ENCODE results near the gene ZNF366. TPM values are rescaled to one million over a fixed set of nuclear protein-coding genes. Genes with fewer than 3 reads are reported as not detected.
"Not testable (repeated sequence)": the region's sequence is repeated elsewhere in the genome, so short reads cannot be mapped to it uniquely, and the experiment has no call there.

Gene ZNF366
- total RNA-seq, 1 experiment from 2014 or later = 0.12 TPM

GRCh38 chr5:72412283-72413055 lies 94.7 kb downstream of the ZNF366 start:
- Histone ChIP-seq H3K36me3 (no peaks in the 10 kb centered on the region), H3K27ac (no peak overlapping the region), H3K4me1 (peaks cover 19% of the 10 kb centered on the region), H3K9me3 (replicated peaks) (0 out of 2 replicates have a peak, but pooled peaks cover 3% of the 10 kb centered on the region), H3K4me3 (no peak overlapping the region), H3K27me3 (no peaks in the 10 kb centered on the region)
- no peak for DNase-seq

DNA sequence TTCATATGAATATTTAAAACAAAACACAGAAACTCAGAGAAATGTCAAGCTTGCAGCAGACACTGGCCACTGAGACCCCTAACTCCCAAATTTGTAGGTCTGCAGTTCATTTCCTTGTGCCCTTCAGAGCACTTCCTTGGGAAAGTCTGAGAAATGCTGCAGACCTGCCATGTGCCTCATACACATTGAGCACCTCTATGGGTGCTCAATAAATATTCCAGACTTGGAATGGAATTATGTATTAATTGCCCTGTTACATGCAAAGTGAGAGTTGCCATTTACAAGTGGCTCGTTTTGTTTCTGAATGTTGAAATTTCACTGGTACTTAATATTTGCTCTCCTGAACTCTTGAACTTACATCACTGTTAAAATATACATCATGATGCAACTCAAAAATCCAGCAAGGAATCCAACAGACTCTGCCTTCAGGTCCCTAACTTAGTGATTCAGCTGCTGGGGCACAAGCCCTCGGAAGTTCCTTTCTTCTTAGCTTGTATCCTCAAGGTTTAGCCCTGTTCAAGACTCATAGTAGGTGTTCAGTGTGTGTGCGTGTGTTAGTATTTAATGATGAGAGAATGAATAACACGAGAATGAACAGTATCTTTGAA lies 96.4 kb downstream of the ZNF366 start:
- DNase-seq = no peak
- peaks cover 20% of the 10 kb centered on the region for H3K4me1 ChIP-seq
- no peaks in the 10 kb centered on the region for H3K27me3 ChIP-seq
- no peaks in the 10 kb centered on the region for H3K36me3 ChIP-seq
- H3K27ac ChIP-seq = no peak overlapping the region
- H3K4me3 ChIP-seq = no peak overlapping the region
- 0 out of 2 replicates have a peak, but pooled peaks cover 3% of the 10 kb centered on the region for H3K9me3 ChIP-seq (replicated peaks)

GRCh38 chr5:72408603-72409002 lies 98.6 kb downstream of the ZNF366 start:
- Histone ChIP-seq H3K9me3 (replicated peaks) (peaks cover 3% of the 10 kb centered on the region), H3K36me3 (no peaks in the 10 kb centered on the region), H3K4me1 (peaks cover 20% of the 10 kb centered on the region), H3K4me3 (no peak overlapping the region), H3K27me3 (no peaks in the 10 kb centered on the region), H3K27ac (peak overlapping the region; percentile 70)
- DNase-seq = no peak

DNA sequence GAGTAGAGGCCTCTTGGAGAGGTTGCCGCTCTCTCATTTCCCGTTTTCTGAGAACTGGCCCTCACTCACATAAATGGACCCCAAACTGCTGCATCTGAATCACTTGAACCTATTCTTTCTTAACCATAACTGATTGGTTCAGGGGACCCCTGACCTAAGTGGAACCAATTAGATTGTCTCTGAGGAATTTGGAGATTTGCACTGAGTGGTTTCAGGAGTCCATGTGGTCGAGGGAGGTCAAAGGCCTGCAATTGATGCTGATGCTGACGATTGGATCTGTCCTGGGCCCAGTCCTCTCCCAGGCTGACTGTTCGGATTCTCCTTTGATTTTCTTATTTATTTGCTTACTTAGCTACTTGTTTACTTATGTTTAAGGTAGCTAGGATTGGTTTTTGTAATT lies 99.1 kb downstream of the ZNF366 start:
- H3K36me3 ChIP-seq = no peaks in the 10 kb centered on the region

GRCh38 chr5:72407541-72407940 lies 99.7 kb downstream of the ZNF366 start:
- peaks cover 4% of the 10 kb centered on the region for H3K9me3 ChIP-seq (replicated peaks)
- H3K4me3 ChIP-seq = no peak overlapping the region
- H3K4me1 ChIP-seq = peaks cover 22% of the 10 kb centered on the region
- H3K27ac ChIP-seq = peak overlapping the region; percentile 70
- no peaks in the 10 kb centered on the region for H3K27me3 ChIP-seq
- no peaks in the 10 kb centered on the region for H3K36me3 ChIP-seq
- no peak for DNase-seq

More for the DNA sequence above, 99.1 kb downstream of the ZNF366 start:
- H3K4me1 ChIP-seq = peaks cover 20% of the 10 kb centered on the region
- peak; percentile 63 to 76 for DNase-seq
- H3K9me3 ChIP-seq (replicated peaks) = peaks cover 4% of the 10 kb centered on the region
- no peaks in the 10 kb centered on the region for H3K27me3 ChIP-seq
- peak overlapping the region; percentile 70 for H3K27ac ChIP-seq
- H3K4me3 ChIP-seq = no peak overlapping the region

DNA sequence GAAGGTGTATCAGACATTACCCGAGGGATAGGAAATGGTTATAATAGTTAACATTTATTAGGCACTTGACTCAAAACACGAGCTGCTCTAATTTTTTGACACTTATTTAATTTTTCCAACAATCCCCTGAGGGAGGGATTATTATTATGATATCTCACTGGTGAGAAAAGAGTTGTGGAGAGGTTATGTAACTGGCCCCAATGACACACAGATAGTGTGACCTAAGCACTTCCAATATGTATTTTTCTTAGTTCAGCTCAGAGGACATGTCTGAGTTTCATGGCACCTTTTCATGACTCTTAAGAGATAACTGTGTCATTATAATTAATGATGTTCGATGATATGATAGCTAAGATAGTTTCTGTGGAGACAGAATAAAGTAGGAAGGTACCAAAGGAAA lies 100.1 kb downstream of the ZNF366 start:
- Histone ChIP-seq H3K27me3 (no peaks in the 10 kb centered on the region), H3K4me1 (peaks cover 25% of the 10 kb centered on the region), H3K36me3 (no peaks in the 10 kb centered on the region), H3K9me3 (replicated peaks) (peaks cover 4% of the 10 kb centered on the region), H3K27ac (peak overlapping the region; percentile 70; the same call in 1 of the 2 replicates), H3K4me3 (no peak overlapping the region)
- no peak for DNase-seq

- H3K27ac ChIP-seq, H3K36me3 ChIP-seq, H3K4me3 ChIP-seq, DNase-seq, H3K27me3 ChIP-seq: not testable (repeated sequence)
- H3K9me3 ChIP-seq (replicated peaks) = peaks cover 17% of the 10 kb centered on the region
- peaks cover 25% of the 10 kb centered on the region for H3K4me1 ChIP-seq
Observed at GRCh38 chr5:72404771-72405170, 102.4 kb downstream of the ZNF366 start.

DNA sequence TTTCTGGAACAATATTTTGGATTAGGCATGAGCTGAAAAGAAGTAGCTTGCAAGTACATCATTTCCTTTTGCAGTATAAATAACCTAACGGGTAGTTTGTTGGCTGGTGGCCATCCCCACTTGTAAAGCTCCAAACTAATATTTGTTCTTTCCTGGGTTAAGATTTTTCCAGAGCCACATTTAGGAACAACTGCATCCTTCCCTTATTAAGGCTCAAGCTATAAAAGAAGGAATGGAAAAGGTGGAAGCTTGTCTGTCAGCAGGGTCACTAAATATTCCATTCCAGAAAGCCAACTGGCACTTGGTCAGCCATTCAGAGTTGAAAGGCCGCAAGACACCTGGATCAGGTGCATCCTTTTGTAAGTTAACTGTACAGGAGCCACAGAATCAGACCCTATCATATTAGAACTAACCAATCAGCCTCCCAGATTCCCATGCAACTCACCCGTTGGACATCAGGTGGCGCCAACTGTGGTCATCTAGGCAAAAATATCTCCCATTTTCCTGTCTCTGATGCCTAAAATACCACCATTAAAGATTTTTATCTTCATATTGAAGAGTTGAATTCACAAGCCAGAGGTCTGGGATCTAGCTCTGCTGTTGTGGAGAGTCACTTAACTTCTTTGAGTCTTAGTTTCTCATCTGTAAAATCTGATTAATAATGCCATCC lies 104.1 kb downstream of the ZNF366 start:
- Histone ChIP-seq H3K9me3 (replicated peaks) (peaks cover 17% of the 10 kb centered on the region), H3K4me1 (peaks cover 12% of the 10 kb centered on the region), H3K36me3 (no peaks in the 10 kb centered on the region), H3K27me3 (no peaks in the 10 kb centered on the region), H3K4me3 (no peak overlapping the region), H3K27ac (no peak overlapping the region)
- DNase-seq = peak in 1 of 2 experiments; percentile 43

DNA sequence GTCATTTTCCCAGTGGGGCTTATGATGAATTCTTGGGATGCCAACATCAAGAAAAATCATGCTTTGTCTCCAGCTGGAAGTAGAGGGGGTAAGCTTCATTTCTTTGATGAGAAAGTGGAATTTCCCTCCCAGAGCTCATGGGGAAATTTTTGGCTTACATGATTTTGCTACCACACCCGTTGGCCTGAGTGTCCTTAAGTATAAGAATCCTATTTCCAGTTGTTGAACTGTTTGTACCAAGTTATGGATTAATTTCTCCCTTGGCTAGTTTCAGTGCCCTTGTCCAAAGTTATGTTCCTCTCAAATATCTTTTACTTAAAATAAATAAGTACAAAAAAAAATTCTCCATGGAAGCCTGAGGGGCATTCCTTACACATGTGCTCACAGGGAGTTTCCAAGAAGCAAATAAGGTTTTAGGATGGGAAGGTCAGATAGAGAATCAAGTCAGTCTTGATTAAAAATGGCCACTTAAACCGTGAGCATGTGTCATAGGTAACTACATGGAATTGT lies 104.8 kb downstream of the ZNF366 start:
- H3K27ac ChIP-seq = peak overlapping the region; percentile 7; the same call in 1 of the 2 replicates
- no peak overlapping the region for H3K4me3 ChIP-seq
- DNase-seq = no peak

GRCh38 chr5:72400950-72401349 lies 106.3 kb downstream of the ZNF366 start:
- Histone ChIP-seq H3K9me3 (replicated peaks) (peaks cover 17% of the 10 kb centered on the region), H3K27me3 (no peaks in the 10 kb centered on the region), H3K36me3 (no peaks in the 10 kb centered on the region), H3K4me3 (no peak overlapping the region), H3K4me1 (peaks cover 5% of the 10 kb centered on the region), H3K27ac (no peak overlapping the region)
- no peak for DNase-seq

More for the DNA sequence above, 104.8 kb downstream of the ZNF366 start:
- H3K9me3 ChIP-seq (replicated peaks) = peaks cover 17% of the 10 kb centered on the region
- H3K36me3 ChIP-seq = no peaks in the 10 kb centered on the region
- H3K27me3 ChIP-seq = no peaks in the 10 kb centered on the region
- peaks cover 5% of the 10 kb centered on the region for H3K4me1 ChIP-seq

DNA sequence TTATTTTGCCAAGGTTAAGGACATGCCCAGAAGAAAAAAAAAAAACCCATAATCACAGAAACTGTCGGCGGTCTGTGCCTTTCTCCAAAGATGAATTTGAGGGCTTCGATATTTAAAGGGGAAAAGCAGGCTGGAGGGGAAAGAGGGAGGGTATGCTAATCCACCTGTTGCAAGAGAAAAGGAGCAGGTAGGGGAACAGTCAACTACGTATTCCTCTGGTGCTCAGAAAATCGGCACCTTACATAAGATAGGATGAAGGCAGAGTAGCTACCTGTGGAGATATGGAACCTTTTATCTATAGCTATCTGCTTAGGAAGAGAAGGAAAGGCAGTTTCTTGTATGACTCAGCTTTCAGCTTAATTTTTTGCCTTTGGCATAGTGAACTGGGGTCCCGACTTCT lies 109.4 kb downstream of the ZNF366 start:
- Histone ChIP-seq H3K4me3 (no peak overlapping the region), H3K36me3 (no peaks in the 10 kb centered on the region), H3K27ac (no peak overlapping the region), H3K9me3 (replicated peaks) (peaks cover 13% of the 10 kb centered on the region), H3K27me3 (no peaks in the 10 kb centered on the region), H3K4me1 (peaks cover 9% of the 10 kb centered on the region)
- DNase-seq = no peak

DNA sequence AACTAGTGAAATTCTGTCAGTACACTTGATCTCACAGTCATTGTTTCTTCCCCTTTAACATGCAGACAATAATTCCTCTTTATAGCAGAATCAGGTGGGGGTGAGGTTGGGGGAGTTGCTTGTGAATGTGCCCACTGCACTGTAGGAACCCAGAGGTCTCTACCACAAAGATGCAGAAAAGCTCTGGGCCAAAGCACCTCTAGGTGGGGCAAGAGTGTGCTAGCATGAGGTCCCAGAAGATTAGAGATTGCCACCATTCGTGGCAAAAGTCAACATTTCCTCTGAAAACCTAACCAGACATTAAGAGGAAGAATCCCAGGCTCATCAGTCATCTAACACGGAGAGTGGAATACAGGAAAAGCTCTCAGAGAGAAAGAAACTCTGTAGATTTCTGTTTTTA lies 112.5 kb downstream of the ZNF366 start:
- Histone ChIP-seq H3K4me1 (peaks cover 14% of the 10 kb centered on the region), H3K27ac (no peak overlapping the region), H3K27me3 (no peaks in the 10 kb centered on the region), H3K4me3 (no peak overlapping the region), H3K9me3 (replicated peaks) (no peaks in the 10 kb centered on the region), H3K36me3 (no peaks in the 10 kb centered on the region)
- DNase-seq = peak in 1 of 2 experiments; percentile 24

DNA sequence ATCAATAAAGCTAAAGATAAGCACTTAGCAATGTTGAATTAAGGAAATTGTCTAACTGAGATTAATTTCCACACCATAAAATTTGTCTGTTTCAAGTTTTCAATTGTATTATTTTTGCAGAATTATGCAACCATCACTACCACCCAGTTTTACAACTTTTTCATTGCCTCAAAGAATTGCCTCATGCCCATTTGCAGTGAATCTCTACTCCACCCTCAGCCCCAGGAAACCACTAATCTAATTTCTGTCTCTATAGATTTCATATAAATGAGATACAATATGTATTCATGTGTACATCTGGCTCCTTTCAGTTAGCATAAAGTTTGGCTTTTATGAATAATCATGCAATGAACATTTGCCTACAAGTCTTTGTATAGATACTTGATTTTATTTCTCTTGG lies 114.2 kb downstream of the ZNF366 start:
- Histone ChIP-seq H3K9me3 (replicated peaks) (no peaks in the 10 kb centered on the region), H3K27ac (no peak overlapping the region), H3K27me3 (no peaks in the 10 kb centered on the region), H3K4me3 (no peak overlapping the region), H3K4me1 (peaks cover 22% of the 10 kb centered on the region), H3K36me3 (no peaks in the 10 kb centered on the region)
- DNase-seq = no peak

Measured in SJCRH30 (cell line).